Testis (tissue), 2 donors: Measurements from ENCODE around the gene CHIC1.

Experiments used
- POLR2A ChIP-seq: fragments of 450-650 bp; IDR thresholded peaks from one replicate; pipeline ENCODE4 v1.6.1; 2017; ENCODE audit warnings: antibody characterized with exemption, mild to moderate bottlenecking, moderate library complexity
- TF ChIP-seq, protein P1 (sequence below), 3 experiments: fragments of 450-650 bp in 2 of 3; fragments of 200-600 bp in 1 of 3; sonication (generic) in 1 of 3; IDR thresholded peaks; one replicate each; pipeline ENCODE4 v1.5.1; 2016 to 2019; ENCODE audit warnings: antibody characterized with exemption in 3 of 3, mild to moderate bottlenecking in 2 of 3, moderate library complexity in 1 of 3

DNA sequence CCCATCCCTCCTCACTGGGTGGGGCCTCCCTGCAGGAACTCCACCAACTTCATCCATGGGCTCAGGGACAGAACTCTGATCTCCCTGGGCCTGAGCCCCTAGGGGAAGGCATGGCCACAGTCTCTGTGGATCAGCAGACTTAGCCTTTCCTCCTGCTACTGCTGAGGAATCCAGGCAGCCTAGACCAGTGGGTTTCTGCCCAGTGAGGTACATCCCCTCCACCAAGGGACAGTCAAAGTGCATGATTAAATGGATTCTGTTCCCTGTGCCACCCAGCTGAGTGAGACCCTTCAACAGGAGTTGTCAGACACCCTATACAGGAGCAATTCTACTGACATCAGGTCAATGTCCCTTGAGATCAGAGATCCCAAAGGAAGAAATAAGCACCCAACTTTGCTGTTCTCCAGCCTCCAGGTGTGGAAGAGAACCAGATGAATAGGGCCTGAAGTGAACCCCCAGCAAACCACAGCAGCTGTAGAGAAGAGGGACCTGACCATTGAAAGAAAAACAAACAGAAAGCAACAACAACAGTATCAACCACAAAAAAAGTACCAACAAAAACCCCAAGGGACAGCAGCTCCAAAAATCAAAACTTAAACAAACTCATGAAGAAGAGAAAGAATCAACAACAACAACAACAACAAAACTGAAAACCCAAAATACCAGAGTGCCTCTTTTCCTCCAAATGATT is 84.8 kb downstream of the CHIC1 start:
- TF ChIP-seq, protein P1, sequence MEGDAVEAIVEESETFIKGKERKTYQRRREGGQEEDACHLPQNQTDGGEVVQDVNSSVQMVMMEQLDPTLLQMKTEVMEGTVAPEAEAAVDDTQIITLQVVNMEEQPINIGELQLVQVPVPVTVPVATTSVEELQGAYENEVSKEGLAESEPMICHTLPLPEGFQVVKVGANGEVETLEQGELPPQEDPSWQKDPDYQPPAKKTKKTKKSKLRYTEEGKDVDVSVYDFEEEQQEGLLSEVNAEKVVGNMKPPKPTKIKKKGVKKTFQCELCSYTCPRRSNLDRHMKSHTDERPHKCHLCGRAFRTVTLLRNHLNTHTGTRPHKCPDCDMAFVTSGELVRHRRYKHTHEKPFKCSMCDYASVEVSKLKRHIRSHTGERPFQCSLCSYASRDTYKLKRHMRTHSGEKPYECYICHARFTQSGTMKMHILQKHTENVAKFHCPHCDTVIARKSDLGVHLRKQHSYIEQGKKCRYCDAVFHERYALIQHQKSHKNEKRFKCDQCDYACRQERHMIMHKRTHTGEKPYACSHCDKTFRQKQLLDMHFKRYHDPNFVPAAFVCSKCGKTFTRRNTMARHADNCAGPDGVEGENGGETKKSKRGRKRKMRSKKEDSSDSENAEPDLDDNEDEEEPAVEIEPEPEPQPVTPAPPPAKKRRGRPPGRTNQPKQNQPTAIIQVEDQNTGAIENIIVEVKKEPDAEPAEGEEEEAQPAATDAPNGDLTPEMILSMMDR (IDR thresholded peaks at IDR 0.05): no peak
- TF ChIP-seq POLR2A: no peak
